HG02642 (cell line): Measurements from ENCODE around the gene GTF3C4.
"Not testable (repeated sequence)": the region's sequence is repeated elsewhere in the genome, so short reads cannot be mapped to it uniquely, and the experiment has no call there.

Source experiments
- ATAC-seq: cut with Tn5 transposase; IDR thresholded peaks from one replicate; pipeline ENCODE4 v1.9.1; 2021; ENCODE audit warnings: mild to moderate bottlenecking; ENCODE audit not compliant: unreplicated experiment, poor library complexity

The GTF3C4 gene

DNA sequence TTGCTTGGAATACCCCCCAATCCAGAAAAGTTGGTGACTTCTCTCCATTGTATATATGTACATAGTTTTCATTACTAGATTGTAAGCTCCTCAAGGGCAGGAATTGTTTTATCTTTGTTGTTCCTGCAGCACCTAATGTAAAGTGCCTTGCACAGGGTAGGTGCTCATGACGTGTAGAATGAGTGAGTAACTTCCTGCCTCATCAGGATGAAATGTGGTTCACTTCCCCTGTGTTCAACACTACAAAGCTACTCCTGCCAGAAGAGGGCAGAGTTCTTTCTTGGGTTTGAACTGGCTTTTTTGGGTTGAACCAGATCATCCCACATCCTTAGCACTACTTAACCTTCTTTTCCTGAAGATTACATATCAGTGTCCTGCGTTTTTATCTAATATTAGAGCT is 23.9 kb downstream of the GTF3C4 start:
- no peak for ATAC-seq

DNA sequence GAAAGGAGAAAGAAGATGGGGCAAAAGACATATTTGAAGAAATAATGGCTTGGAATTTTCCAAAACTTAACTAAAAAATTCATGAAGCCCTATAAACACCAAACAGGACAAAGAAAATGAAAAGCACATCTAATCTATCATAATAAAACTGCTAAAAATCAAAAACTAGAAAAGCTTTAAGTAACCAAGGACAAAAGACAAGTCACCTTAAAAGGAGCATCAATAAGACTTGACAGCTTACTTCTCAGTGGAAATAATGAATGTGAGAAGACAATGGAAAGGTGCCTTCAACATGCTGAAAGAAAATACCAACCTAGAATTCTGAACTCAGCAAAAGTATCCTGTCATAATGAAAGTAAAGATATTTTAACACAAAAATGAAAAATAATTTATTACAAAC is 27.0 kb downstream of the GTF3C4 start:
- ATAC-seq, result no peak

DNA sequence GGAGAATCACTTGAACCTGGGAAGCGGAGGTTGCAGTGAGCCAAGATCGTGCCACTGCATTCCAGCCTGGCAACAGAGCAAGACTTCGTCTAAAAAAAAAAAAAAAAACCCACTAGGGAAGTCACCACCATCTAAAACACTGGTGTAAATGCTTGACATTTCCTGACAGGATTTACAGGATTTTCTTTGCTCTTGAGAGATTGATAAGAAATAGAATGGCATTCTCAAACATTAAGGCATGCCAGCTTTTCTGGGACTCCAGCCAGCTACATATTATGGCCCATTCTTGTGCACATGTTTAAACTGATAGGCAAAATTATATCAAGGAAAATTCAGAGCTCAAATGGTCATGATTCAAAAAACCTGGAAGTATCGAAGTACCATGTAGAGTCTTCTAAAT is 28.7 kb downstream of the GTF3C4 start:
- ATAC-seq, result no peak

DNA sequence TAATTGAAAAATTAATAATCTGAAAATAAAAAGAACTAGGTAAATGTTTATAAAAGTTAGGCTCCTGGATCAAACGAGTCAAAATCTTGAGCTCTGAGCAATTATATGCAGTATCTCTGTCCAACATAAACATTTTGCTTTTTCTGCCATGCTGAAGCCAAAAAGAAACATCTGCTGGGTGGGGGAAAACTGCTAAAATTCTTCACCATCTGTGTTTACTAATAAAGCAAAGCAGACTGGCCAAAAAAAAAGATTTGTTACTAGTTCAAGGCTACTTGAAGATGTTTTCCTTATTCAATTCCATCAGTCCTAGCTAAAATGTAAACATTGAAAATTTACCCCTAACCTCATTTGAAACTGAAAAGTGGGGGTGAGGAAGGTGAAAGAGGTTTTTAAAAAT is 29.7 kb downstream of the GTF3C4 start:
- ATAC-seq, result no peak

DNA sequence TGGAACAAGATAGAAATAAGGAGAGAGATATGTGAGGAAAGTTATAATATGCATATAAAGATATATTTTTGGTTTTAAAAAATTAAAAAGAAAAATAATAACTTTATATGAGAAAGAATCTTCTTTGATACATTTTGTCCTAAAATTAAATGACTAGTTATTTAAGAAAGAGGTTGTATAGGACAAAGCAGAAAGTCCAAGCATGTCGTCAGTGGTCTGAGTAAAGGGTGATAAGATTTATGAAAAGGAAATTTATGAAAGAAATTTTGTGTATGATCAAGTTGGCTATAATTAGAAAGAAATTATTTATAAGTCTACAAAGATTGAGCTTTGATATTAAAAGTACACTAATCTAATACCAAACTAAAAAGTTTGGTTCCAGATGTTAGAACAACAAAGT is 32.0 kb downstream of the GTF3C4 start:
- no peak for ATAC-seq

DNA sequence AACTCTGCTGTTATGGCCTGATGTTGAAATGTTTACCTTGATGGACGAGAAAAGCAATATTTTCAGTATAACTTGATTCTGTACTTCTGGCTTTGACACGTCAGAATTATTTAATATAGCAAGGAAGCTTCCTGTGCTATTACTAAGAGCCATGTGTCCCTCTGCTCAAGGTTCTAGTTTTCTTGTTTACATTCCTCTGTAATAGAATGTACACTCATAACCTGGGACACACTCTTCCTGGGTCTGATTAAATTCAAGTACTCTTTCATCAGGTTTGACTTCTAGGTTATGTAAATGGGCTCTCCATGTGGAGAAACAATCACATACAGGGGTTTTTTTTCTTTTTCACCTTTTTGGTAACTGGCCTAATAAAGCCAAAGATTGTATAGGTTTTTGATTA is 33.1 kb downstream of the GTF3C4 start:
- no peak for ATAC-seq

DNA sequence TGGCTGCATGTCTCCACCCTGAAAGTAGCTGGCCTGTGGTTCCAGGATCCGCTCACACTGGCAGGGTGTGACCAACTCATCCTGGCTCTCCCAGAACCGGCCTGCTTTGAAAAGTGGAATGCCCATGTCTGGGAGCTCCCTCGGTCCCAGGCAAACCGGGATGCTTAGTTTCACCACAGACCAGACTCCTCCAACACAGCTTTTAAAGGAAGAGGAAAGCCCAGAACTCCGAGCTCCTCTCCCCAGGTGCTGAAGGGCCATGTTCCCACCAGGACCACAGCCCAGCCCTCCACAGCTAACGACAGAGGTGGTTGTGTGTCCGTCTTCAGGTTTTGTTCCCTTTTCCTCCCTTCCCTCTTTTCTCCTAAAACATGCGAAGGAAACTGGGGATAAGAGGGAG is 38.0 kb downstream of the GTF3C4 start:
- ATAC-seq, result no peak

DNA sequence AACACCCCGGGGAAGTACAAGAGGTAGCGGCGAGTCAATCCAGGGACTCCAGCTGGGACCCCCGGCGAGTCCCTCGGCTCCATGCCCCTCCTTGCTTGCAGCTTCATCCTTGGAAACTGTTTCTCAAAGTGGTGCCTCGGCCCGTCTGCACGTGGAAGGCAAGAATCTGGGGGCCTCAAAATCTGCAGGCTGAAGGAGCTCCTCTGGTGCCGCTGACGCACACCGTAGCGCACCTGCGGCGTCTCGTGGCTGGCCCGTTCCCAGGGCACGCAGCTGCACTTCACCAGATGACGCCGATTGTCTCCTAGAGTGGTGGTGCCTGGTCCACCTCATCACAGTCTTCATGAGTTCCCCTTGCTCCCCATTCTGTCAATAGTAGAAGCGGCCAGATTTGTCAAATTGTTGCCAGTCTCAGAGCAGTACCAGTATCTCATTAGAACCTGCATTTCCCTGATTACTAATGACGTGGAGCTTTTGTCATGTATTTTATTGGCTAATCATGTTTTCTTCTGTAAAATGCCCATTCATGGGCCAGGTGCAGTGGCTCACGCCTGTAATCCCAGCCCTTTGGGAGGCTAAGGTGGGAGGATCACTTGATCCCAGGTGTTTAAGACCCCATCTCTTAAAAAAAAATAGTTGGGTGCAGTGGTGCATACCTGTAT is 38.6 kb downstream of the GTF3C4 start:
- no peak for ATAC-seq

DNA sequence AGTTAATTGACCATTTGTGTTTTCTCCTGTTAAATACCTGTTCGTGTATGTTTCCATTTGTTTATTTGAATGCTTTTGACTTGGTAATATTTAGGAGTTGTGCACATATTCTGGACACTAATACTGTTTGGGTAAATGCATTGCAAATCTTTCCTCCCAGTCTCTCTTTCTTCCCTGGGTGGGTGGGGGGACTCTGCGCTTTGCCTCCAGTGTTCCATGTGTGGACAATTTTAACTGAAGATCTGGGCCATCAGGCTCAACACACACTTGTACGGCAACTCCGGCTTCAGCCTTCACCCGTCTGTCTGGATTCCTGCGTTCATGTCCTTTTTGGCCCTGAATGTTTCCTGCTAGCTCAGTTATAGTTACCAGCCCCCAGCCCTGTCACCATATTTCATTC is 40.1 kb downstream of the GTF3C4 start:
- ATAC-seq, result no peak

DNA sequence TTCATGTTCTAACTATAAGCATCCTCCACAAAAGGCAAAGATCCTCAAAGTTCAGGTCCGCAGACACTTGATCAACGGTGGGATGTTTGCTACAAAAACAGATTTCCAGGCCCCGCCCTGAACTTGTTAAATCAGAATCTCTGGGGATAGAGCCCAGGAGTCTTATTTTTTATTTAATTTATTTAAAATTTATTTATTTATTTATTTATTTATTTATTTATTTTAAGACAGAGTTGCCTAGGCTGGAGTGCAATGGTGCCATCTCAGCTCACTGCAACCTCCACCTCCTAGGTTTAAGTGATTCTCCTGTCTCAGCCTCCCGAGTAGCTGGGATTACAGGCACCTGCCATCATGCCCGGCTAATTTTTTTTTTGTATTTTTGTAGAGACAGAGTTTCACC is 40.9 kb downstream of the GTF3C4 start:
- not testable (repeated sequence) for ATAC-seq

DNA sequence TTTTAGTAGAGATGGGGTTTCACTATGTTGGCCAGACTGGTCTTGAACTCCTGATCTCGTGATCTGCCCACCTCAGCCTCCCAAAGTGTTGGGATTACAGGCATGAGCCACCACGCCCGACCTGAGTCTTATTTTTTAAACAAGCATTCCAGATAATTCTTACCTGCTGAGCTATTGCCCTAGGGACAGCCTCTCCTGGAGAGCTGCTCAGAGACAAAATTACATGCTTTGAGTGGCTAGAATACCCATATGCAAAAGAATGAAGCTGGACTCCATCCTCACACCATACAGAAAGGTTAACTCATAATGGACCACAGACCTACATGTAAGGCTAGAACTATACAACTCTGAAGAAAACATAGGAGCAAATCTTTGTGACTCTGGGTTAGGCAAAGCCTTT is 41.6 kb downstream of the GTF3C4 start:
- no peak for ATAC-seq

DNA sequence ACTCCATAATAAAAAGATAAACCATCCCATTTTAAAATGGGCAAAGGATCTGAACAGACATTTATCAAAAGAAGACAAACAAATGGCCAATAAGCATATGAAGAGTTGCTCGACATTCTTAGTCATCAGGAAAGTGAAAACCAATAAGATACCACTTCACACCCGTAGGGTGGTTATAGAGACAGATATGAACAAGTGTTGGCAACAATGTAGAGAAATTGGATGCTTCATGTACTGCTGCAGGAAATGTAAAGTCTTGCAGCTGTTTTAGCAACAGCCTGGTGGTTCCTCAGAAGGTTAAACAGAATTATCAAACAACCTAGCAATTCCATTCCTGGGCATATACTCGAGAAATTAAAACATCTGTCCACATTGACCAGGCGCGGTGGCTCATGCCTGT is 42.5 kb downstream of the GTF3C4 start:
- ATAC-seq, result no peak

DNA sequence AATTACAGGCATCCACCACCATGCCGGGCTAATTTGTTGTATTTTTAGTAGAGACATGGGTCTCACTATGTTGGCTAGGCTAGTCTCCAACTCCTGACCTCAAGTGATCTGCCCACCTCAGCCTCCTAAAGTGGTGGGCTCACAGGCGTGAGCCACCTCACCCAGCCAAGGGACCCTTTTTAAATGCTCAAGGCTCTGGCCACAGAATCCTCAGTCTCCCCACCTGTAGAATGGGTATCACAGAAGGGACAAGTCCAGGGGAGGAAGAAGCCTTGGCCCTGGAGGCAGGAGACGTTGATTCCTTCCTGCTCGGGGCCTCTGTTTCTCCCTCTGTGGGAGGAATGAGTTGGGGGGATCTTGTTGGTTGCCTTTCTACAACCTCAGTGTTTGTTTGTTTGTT is 45.7 kb downstream of the GTF3C4 start:
- no peak for ATAC-seq

DNA sequence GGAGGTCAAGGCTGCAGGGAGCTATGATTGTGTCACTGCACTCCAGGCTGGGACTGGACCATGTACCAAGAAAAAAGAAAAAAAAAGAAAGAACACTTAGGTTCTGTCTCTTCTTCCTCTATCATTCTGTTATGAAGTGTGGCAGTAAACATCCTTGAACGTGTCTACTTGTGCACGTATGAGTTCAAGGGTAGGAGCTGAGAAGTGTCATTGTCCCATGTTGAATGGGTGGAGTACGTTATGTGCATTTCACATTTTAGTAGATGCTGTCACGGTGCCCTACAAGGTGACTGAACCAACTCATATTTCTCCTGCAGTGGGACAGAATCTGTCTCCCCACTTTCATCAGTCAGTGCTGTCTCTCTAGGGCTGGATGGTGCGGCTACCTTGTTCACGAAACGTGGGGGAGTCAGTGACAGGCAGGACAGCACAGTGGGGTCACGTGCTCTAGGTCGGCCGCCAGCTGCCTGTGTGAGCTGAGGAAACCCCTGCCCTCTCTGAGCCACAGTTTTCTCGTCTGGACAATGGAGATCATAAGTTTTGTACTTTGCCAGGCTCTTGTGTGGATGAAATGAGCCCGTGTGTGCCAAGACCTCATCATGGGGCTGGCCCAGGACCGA is 47.2 kb downstream of the GTF3C4 start:
- ATAC-seq, result no peak

DNA sequence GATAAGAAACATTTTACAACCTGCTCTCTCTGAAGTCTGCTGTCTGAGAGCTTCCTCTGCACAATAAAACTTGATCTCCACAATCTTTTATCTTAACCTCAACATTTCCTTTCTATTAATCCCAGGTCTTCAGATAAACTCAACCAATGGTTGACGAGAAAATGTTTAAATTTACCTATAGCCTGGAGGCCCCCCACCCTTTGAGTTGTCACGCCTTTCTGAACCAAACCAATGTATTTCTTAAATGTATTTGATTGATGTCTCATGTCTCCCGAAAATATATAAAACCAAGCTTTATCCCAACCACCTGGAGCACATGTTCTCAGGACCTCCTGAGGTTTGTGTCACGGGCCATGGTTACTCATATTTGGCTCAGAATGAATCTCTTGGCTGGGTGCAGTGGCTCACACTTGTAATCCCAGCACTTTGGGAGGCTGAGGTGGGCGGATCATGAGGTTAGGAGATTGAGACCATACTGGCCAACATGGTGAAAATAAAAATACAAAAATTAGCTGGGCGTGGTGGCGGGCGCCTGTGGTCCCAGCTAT is 48.2 kb downstream of the GTF3C4 start:
- ATAC-seq, result not testable (repeated sequence)

DNA sequence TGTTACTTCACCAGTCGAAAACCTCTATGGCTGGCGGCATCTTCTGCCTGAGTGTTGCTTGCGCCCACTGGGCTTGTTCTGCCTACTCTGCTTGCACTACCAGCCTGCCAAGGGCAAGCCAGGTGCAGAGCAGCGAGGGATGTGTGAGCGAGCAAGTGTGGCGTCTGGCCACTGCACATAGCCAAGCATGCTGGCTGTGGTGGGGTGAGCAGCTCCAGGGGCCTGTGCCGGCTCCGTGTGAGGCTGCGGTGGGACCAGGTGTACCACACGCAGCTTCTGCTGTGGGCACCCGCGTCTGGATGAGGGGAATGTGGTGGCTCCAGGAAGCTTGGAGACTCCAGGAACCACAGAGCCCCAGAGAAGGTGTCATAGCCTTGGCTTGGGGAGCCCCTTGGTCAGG is 51.4 kb downstream of the GTF3C4 start:
- no peak for ATAC-seq

DNA sequence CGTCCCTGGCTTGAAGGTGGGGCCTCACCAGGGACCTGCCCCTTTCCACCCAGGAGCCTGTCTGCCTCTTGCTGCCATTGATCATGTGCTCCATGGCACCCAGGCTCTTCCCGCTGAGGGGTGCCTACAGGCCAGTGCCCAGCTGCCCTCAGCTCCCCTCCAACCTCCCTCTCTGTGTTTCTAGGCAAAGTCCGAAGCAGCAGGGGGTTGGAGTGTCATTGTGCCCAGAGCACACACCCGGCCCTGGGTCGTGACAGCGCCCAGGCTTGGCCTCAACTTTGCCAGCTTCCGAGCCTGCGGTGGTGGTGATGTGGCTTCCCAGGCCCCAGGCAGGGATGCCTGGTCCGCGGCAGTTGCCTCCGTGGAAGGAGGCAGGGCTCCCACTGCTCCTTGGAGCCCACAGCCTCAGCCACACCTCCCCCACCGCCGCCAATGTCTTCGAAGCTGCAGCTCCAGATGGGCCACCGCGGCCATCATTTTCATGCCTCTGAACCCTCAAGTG is 52.4 kb downstream of the GTF3C4 start:
- no peak for ATAC-seq

DNA sequence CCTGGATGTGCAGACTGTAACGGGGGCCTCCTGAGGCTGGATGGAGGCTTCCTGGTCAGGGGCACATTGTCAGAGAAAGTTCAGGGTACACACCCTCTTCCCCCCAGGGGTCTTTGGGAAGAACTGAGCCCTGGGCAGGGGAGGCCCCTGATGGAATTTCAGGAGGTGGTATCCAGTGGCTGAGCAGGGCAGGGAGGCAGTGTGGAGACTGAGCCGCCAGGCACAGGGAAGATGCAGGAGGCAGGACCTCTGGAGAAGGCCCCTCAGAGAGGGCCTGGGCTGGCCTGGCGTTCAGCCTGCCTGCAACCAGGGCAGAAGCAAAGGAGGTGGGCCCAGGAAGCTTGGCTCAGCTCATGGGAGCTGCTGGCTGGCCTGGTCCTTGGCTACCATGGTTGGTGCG is 53.5 kb downstream of the GTF3C4 start:
- no peak for ATAC-seq

DNA sequence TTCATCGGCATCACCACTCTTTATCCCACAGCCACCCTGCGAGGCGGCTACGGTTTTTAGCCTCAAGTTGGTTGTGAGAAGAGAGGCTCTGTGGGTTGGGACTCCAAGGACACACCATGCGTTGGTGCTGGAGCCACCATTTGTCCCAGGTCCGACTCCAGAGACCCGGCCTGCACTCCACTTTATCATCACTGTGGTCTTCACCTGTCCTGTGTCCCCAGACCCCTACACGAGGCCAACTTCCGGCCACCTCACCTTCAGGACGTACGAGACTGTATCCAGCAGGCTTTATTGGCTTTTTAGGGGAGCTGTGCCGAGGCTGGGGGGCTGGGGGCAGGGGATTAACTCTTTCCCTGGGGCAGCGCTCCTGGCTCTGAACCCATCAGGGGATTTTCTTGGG is 55.0 kb downstream of the GTF3C4 start:
- ATAC-seq, result no peak

DNA sequence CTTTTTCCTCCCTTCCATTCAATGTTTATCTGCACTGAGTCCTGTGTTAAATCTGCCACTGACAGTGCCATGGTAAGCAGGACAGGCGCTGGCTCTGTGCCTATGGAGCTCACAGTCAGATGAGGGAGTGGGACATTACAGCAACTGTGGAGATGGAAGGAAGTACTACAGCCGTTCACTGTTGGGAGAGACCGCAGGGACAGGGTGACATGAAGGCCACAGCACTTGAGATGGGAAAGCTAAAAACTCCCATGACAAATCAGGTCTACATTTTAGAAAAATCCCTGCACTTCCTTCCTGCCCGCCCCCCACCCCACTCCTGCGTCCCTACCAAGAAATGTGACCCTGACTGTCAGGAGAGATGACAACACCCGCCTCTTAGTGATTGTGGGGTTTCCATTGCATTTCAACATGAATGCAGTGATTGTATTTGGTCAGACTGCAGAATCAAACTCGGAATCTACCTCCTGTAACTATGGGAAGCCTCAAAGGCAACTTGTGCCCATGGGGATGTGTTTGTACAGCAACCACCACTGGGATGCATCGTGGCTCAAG is 56.4 kb downstream of the GTF3C4 start:
- no peak for ATAC-seq

DNA sequence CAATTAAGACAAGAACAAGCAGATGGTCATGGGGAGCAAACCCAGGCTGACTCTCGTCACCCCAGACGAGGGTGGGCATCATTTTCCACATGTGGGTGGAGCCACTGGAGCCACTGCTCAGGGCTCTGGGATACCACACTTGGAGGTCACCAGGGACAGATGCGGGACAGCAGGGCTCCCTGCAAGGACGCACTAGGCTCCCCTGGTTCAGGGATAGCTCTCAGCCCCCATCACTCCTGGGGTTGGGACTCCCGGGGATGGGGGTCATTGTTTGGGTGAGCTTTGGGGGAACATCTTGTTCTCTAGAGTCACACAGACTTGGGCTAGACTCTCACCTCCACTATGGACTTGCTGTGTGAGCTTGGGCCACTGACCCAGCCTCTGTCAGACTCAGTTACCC is 57.8 kb downstream of the GTF3C4 start:
- ATAC-seq, result no peak

DNA sequence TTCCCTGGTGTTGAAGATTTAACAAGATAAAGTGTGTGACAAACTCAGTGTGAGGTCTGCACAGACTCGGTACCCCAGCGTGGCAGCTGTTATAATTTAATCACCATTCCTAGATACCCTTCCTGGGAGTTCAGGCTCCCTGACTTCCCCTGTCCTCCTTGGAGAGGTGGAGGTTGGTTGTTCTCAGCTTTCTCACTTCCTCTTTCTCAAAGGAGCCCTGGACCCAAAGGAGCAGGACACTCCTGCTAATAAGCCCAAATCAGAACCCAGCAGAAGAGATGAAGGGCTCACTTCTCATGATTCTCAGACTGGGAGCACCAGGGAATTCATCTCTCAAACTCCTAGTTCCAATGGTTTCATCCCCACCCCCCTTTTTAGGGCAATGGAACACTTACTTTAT is 58.2 kb downstream of the GTF3C4 start:
- ATAC-seq, result no peak
